Endothelial cell (in vitro differentiated cells): ENCODE data around the gene NPPC. TPM values are rescaled to one million over a fixed set of nuclear protein-coding genes. Genes with fewer than 3 reads are reported as not detected.

Source experiments
- DNase-seq: peaks from one replicate; pipeline ENCODE4 v3.0.0; 2021; ENCODE audit warnings: low spot score
- H3K27ac Mint-ChIP-seq: one replicate; pipeline ENCODE4 v1.8.0; 2021; ENCODE audit warnings: mixed read lengths, inconsistent platforms; ENCODE audit not compliant: unreplicated experiment
- H3K27me3 Mint-ChIP-seq: one replicate; pipeline ENCODE4 v1.8.0; 2021; ENCODE audit warnings: mild to moderate bottlenecking, moderate library complexity, mixed read lengths, inconsistent platforms; ENCODE audit not compliant: unreplicated experiment
- H3K36me3 Mint-ChIP-seq: one replicate; pipeline ENCODE4 v1.8.0; 2021; ENCODE audit warnings: mild to moderate bottlenecking, low read depth, mixed read lengths, inconsistent platforms; ENCODE audit not compliant: unreplicated experiment
- H3K4me1 Mint-ChIP-seq: one replicate; pipeline ENCODE4 v1.8.0; 2021; ENCODE audit warnings: mild to moderate bottlenecking, mixed read lengths, inconsistent platforms; ENCODE audit not compliant: unreplicated experiment
- H3K4me3 Mint-ChIP-seq: one replicate; pipeline ENCODE4 v1.8.0; 2021; ENCODE audit warnings: mild to moderate bottlenecking, mixed read lengths, inconsistent platforms; ENCODE audit not compliant: unreplicated experiment
- H3K9me3 Mint-ChIP-seq: one replicate; pipeline ENCODE4 v1.8.0; 2021; ENCODE audit warnings: mixed read lengths, inconsistent platforms; ENCODE audit not compliant: unreplicated experiment
- CTCF ChIP-seq: fragments of 200-600 bp; sonication (generic); IDR thresholded peaks from one replicate; pipeline ENCODE4 v1.5.0; 2021; ENCODE audit warnings: antibody characterized with exemption; ENCODE audit not compliant: unreplicated experiment
- total RNA-seq: library from RNA; stranded (reverse); fragmentation: NEBNext Ultra II Directional; extraction: Animal tissue kit (Norgen Biotek cat#: 25700); gene quantifications from one replicate; pipeline ENCODE4 v1.2.1, GENCODE V29; 2021; ENCODE audit not compliant: unreplicated experiment

NPPC gene
- total RNA-seq, 1 donor from 2014 or later: 11.4 TPM

DNA sequence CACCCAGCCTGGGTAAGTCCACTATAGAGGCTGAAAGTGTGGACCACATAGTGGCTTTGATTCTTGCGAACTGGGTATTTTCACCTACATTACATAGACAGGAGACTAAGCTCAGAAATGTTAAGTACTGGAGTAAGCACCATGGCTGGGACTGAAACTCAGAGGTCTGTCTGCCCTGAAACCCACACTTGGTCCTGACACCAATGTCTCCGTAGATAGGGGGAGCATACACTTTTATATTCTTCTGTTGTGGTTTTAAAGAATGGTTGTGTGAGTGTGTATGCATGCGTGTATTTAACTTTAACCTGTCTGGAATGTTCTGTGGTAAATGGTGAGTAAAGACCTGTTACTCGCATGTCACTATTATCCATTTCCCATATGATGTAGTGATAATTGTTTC, 10.3 kb upstream of the NPPC start:
- no peak for TF ChIP-seq CTCF
- Mint-ChIP-seq H3K27ac (no peak overlapping the region), H3K4me3 (no peak overlapping the region), H3K4me1 (peaks cover 5% of the 10 kb centered on the region), H3K27me3 (peaks cover 1% of the 10 kb centered on the region), H3K9me3 (no peaks in the 10 kb centered on the region), H3K36me3 (no peaks in the 10 kb centered on the region)
- no peak for DNase-seq

DNA sequence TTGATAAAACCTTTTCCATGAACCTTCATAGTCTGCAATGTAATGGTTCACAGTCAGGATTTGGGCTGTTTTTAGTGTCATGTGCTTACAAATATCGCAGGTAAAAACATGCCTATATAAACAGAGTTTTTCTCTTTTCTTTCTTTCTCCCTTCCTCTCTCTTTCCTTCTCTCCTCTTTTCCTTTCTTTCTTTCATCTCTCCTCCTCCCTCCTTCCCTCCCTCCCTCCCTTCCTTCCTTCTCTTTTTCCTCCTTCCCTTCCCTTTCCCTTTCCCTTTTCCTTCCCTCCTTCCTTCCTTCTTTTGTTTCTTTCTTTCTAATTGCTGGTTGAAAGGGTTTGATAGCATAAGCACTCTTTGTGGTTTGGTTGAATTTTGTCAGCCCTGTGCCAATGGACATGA, 9.6 kb upstream of the NPPC start:
- H3K36me3 Mint-ChIP-seq: no peaks in the 10 kb centered on the region
- H3K27ac Mint-ChIP-seq: no peak overlapping the region
- H3K4me3 Mint-ChIP-seq: no peak overlapping the region
- DNase-seq: no peak
- H3K9me3 Mint-ChIP-seq: no peaks in the 10 kb centered on the region
- H3K27me3 Mint-ChIP-seq: peaks cover 1% of the 10 kb centered on the region
- TF ChIP-seq CTCF: no peak
- H3K4me1 Mint-ChIP-seq: peaks cover 5% of the 10 kb centered on the region

DNA sequence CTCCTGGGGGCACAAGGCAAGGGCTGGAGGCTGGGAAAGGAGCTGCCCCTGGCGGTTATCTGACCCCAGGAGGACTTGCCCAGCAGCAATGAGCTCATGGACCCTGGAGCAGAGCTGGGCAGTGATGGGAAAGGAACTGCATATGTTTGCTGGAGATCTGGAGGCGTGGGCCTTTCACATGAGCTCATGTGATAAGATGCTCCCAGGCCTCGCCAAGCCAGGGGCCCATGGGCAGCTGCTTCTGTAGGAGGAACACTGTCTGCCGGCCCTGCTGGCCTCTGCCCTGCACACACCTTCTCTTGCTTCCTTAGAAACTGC, 9.0 kb upstream of the NPPC start:
- peak overlapping the region; percentile 52 for H3K27ac Mint-ChIP-seq
- DNase-seq: no peak
- no peaks in the 10 kb centered on the region for H3K36me3 Mint-ChIP-seq

GRCh38 chr2:231934441-231935206, 8.4 kb upstream of the NPPC start:
- Mint-ChIP-seq H3K36me3 (no peaks in the 10 kb centered on the region), H3K4me1 (peaks cover 7% of the 10 kb centered on the region), H3K9me3 (no peaks in the 10 kb centered on the region), H3K27me3 (peaks cover 1% of the 10 kb centered on the region), H3K4me3 (no peak overlapping the region), H3K27ac (no peak overlapping the region)
- no peak for TF ChIP-seq CTCF
- DNase-seq: no peak

More for the DNA sequence above, 9.0 kb upstream of the NPPC start:
- no peak for TF ChIP-seq CTCF
- Mint-ChIP-seq H3K4me1 (peaks cover 5% of the 10 kb centered on the region), H3K27me3 (peaks cover 1% of the 10 kb centered on the region), H3K9me3 (no peaks in the 10 kb centered on the region), H3K4me3 (no peak overlapping the region)

DNA sequence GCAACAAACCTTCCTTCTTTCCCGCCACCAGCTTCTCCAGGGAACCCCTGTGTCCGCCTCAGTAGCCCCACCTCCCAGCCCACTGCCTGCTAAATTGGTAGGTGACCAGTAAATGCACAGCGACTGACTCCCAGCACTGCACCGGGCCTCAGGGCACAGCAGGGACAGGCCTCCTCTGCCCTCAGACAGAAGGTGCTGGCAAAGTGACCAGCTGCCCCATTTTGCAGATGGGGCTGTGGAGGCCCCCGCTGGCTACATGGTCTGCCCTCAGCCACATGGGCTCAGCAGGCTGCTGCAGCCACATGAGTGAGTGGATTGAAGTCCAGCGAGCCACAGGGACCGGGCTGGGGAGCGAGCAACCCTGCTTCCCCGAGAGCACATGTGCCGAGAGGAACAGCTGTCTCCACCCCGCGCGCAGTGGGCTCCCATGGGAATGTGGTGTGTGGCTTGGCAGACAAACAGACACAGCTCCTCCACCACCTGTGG, 7.8 kb upstream of the NPPC start:
- TF ChIP-seq CTCF: no peak
- peaks cover 14% of the 10 kb centered on the region for H3K4me1 Mint-ChIP-seq
- H3K4me3 Mint-ChIP-seq: no peak overlapping the region
- peaks cover 1% of the 10 kb centered on the region for H3K27me3 Mint-ChIP-seq
- no peaks in the 10 kb centered on the region for H3K36me3 Mint-ChIP-seq
- no peak for DNase-seq
- H3K27ac Mint-ChIP-seq: no peak overlapping the region
- H3K9me3 Mint-ChIP-seq: no peaks in the 10 kb centered on the region
